ENCODE data around the gene POLE4.

The POLE4 gene

GRCh38 chr2:75003276-75003675 is 44.8 kb downstream of the POLE4 start:
- no peak for DNase-seq

GRCh38 chr2:75003773-75004172 is 45.3 kb downstream of the POLE4 start:
- DNase-seq: no peak

- DNase-seq: no peak
These were observed 47.6 kb downstream of the POLE4 start for GRCh38 chr2:75006041-75006440.

DNA sequence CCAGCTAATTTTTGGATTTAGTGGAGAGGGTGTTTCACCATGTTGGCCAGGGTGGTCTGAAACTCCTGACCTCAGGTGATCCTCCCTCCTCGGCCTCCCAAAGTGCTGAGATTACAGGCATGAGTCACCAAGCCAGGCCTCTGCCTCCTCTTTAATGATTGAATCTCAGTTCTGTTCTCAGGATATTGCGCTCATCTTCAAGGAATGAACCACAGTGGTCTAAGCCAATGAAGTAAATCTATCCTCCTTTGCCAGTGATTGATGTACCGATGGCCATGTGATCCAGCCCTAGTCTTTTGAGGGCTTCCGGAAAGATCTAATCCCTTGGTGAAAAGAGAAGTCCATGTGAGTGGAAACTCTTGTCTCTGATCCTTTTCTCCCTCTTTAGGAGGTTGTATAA is 48.6 kb downstream of the POLE4 start:
- no peak for DNase-seq

GRCh38 chr2:75007819-75008218 is 49.4 kb downstream of the POLE4 start:
- no peak for DNase-seq

GRCh38 chr2:75010571-75010970 is 52.1 kb downstream of the POLE4 start:
- no peak for DNase-seq

- no peak for DNase-seq
These were observed 53.6 kb downstream of the POLE4 start for GRCh38 chr2:75012080-75012479.

DNA sequence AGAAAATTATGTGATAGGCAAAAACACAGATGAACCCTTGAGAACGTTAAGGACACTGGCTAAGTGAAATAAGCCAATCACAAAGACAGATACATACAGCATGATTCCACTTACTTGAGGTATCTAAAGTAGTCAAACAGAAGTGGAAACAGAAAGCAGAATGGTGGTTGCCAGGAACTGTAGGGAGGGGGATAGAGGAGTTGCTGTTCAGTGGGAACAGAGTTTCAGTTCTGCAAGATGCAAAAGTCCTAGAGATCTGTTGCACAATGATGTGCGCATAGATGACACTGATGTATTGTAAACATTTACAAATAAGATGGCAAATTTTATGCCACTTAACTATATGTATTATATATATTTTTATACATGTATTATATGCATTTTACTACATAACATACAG is 59.7 kb downstream of the POLE4 start:
- peak; percentile 3 to 6 for DNase-seq
